ENCODE data around the gene KHDRBS1. TPM values are rescaled to one million over a fixed set of nuclear protein-coding genes. Genes with fewer than 3 reads are reported as not detected.

KHDRBS1 gene
- 39.0 and 86.8 TPM in 2 replicates for total RNA-seq (2016; rRNA removed; fragmentation: Illumina TruSeq; extraction: Trizol)
- total RNA-seq (2016; cell fraction: cytosol; rRNA removed; fragmentation: Illumina TruSeq; extraction: Trizol; ENCODE audit: low read depth) = 13.0 and 13.9 TPM in 2 replicates
- 37.3 and 82.6 TPM in 2 replicates for total RNA-seq (2016; cell fraction: insoluble cytoplasmic fraction; rRNA removed; fragmentation: Illumina TruSeq; extraction: Trizol)
- 32.0 and 34.5 TPM in 2 replicates for total RNA-seq (2016; cell fraction: membrane; rRNA removed; fragmentation: Illumina TruSeq; extraction: Trizol)
- 47.6 and 52.9 TPM in 2 replicates for total RNA-seq (2016; cell fraction: nucleus; rRNA removed; fragmentation: Illumina TruSeq; extraction: Trizol)
- 19.8 and 25.1 TPM in 2 replicates for polyA plus RNA-seq (2011; rRNA removed)
- polyA plus RNA-seq (2011; cell fraction: cytosol; rRNA removed) = 20.8 and 25.6 TPM in 2 replicates
- 17.2 and 19.1 TPM in 2 replicates for polyA plus RNA-seq (2011; cell fraction: nucleus; rRNA removed)
- 70.1 and 107 TPM in 2 replicates for polyA plus RNA-seq (2012)
- polyA plus RNA-seq (2016; cell fraction: cytosol; fragmentation: Illumina TruSeq; extraction: Trizol; ENCODE audit: low read depth) = 11.9 and 12.3 TPM in 2 replicates
- polyA plus RNA-seq (2016; cell fraction: insoluble cytoplasmic fraction; fragmentation: Illumina TruSeq; extraction: Trizol; ENCODE audit: low read depth) = 131 and 149 TPM in 2 replicates
- polyA plus RNA-seq (2016; cell fraction: membrane; fragmentation: Illumina TruSeq; extraction: Trizol; ENCODE audit: low read depth) = 31.5 and 34.1 TPM in 2 replicates
- 78.0 and 82.8 TPM in 2 replicates for polyA plus RNA-seq (2016; cell fraction: nucleus; fragmentation: Illumina TruSeq; extraction: Trizol; ENCODE audit: insufficient read depth, low read depth)
- polyA minus RNA-seq (2011; rRNA and poly(A)+ RNA removed; ENCODE audit: low replicate concordance) = 28.2 and 34.0 TPM in 2 replicates
- 35.6 and 38.3 TPM in 2 replicates for polyA minus RNA-seq (2011; cell fraction: cytosol; rRNA and poly(A)+ RNA removed)
- polyA minus RNA-seq (2011; cell fraction: nucleus; rRNA and poly(A)+ RNA removed) = 22.7 and 24.1 TPM in 2 replicates
- Bru-seq, nascent RNA = percentile 89 among the genes with signal in this experiment
- BruChase-seq, experiment 1, labeled RNA remaining after a 6-hour chase = percentile 94 among the genes with signal in this experiment
- percentile 91 among the genes with signal in this experiment for BruChase-seq, experiment 2, labeled RNA remaining after a 2-hour chase
- long read RNA-seq, experiment 1, transcript KHDRBS1-202 (9 exons, 2,757 nt) = major isoform, 80 of 109 reads
- long read RNA-seq, experiment 1, partial matches to known transcripts = 25 of 109 reads
- long read RNA-seq, experiment 1, other reads (novel, unspliced or antisense) = 2 of 109 reads
- long read RNA-seq, experiment 2, transcript KHDRBS1-202 (9 exons, 2,757 nt) = major isoform, 55 of 270 reads
- long read RNA-seq, experiment 2, partial matches to known transcripts = 192 of 270 reads
- long read RNA-seq, experiment 2, other reads (novel, unspliced or antisense) = 22 of 270 reads

- FAIRE-seq (peak; percentile 76), ATAC-seq (peak; percentile 88)
- CTCF ChIA-PET (ENCODE audit: low intra/inter-chr PET ratio, low total read pairs) = no interaction called here
- TF ChIP-seq NCOA1 (CRISPR knock-in tag; IDR thresholded peaks at IDR 0.05) (peak; percentile 81; the same call in 1 of the 2 replicates), ZBTB49 (CRISPR knock-in tag; IDR thresholded peaks at IDR 0.05; ENCODE audit: borderline replicate concordance) (no peak), ZHX1 (CRISPR knock-in tag; IDR thresholded peaks at IDR 0.05; ENCODE audit: low read depth) (peak; percentile 88; the same call in 1 of the 2 replicates), ELK4 (CRISPR knock-in tag; IDR thresholded peaks at IDR 0.05; ENCODE audit: borderline replicate concordance) (peak; percentile 14; the same call in 1 of the 2 replicates), ZNF839 (CRISPR knock-in tag; IDR thresholded peaks at IDR 0.05; ENCODE audit: borderline replicate concordance) (0 out of 2 replicates have a peak, but pooled peaks have one; percentile 67)
Observed at GRCh38 chr1:32013386-32014198, at the start of gene KHDRBS1. KHDRBS1 (plus strand) TSS chr1:32013868; CDS start chr1:32013996, 128 bp downstream.

More at GRCh38 chr1:32013386-32014198, at the start of gene KHDRBS1:
- DNase-seq (ENCODE audit: low spot score) = peak; percentile 96
- Histone ChIP-seq H4K20me1 (ENCODE audit: insufficient read depth, low read length) (peaks cover 36% of the 10 kb centered on the region), H3K79me2 (ENCODE audit: insufficient read depth, low read length) (peaks cover 45% of the 10 kb centered on the region), H3K27me3 (ENCODE audit: control insufficient read depth in 1 of 2, insufficient read depth in 2 of 2, low read length in 2 of 2) (no peaks in the 10 kb centered on the region; a peak in 1 of 5 replicates), H3K36me3 (replicated peaks in 1 of 2; ENCODE audit: control insufficient read depth in 1 of 2, insufficient read depth in 2 of 2, low read length in 2 of 2) (peaks cover 2 to 8% of the 10 kb centered on the region in 2 experiments; a peak in 2 of 5 replicates), H3K4me2 (ENCODE audit: low read depth, low read length) (peak within 1 kb of the TSS; percentile 87), H3K27ac (ENCODE audit: extremely low read length, insufficient read depth, low read length) (peak within 1 kb of the TSS; percentile 84), H3K9me3 (ENCODE audit: low read length) (no peaks in the 10 kb centered on the region), H3K4me1 (ENCODE audit: insufficient read depth, low read length) (peaks cover 27% of the 10 kb centered on the region), H3K9ac (ENCODE audit: insufficient read depth, low read depth, low read length) (peak within 1 kb of the TSS; percentile 93), H3K4me3 (replicated peaks in 1 of 3; ENCODE audit: insufficient read depth in 1 of 3, low read depth in 2 of 3, low read length in 3 of 3) (peak within 1 kb of the TSS; percentile 62 to 100 (median 98)), H2AFZ (ENCODE audit: low read length) (peak within 1 kb of the TSS; percentile 68)
- WGBS (ENCODE audit: low lambda C conversion rate) = under 1% methylated on average over 25 of the region's 101 CpGs
- in situ Hi-C loops (cut with HindIII; ENCODE audit: extremely low pct_ligation_motif_present, low pct_unique_long_range_greater_than_20kb) (no loop called here), intact Hi-C loops (cut with micrococcal nuclease; ENCODE audit: unreplicated experiment) (no loop called here)
- BruUV-seq (replicated peaks) = no TSS peak
- POLR2A ChIA-PET = interaction anchor here (0.7 to 2.5 kb wide), 22 partner anchors 10 to 1168 kb away, joined by 3 to 14 read pairs (median 4); partner anchors contain the start of genes KPNA6, TMEM39B and TXLNA
